NCI-H524 treated with DMSO at 0.1 percent for 48 hours (cell line): ENCODE data around the gene FBXO22.
"Not testable (repeated sequence)": the region's sequence is repeated elsewhere in the genome, so short reads cannot be mapped to it uniquely, and the experiment has no call there.

Source experiments
- DNase-seq: peaks from one replicate; lab custom pipeline; 2025; lab: John Stamatoyannopoulos, UW

FBXO22 gene

GRCh38 chr15:75981149-75981815, 77.6 kb downstream of the FBXO22 start:
- DNase-seq, result no peak

GRCh38 chr15:75982468-75982867, 78.8 kb downstream of the FBXO22 start:
- no peak for DNase-seq

GRCh38 chr15:75984706-75985105, 81.0 kb downstream of the FBXO22 start:
- DNase-seq, result not testable (repeated sequence)

GRCh38 chr15:75985971-75986370, 82.3 kb downstream of the FBXO22 start:
- DNase-seq, result no peak

GRCh38 chr15:75989045-75989444, 85.4 kb downstream of the FBXO22 start:
- DNase-seq, result no peak

GRCh38 chr15:75989875-75990274, 86.2 kb downstream of the FBXO22 start:
- DNase-seq, result no peak
